WTC11 (cell line): ENCODE measurements around the gene MKI67. TPM values are rescaled to one million over a fixed set of nuclear protein-coding genes. Genes with fewer than 3 reads are reported as not detected.

ENCODE experiments used
- ATAC-seq: fragments of 200-7000 bp; cut with Tn5 transposase; 2 replicates; pipeline ENCODE4 v1.10.0; 2021; ENCODE audit warnings: mild to moderate bottlenecking, moderate library complexity
- CTCF ChIA-PET: fragments of 300-600 bp; sonication (Branson Sonifier 250); formaldehyde crosslinking; loops from one replicate; lab custom pipeline; 2021; ENCODE audit warnings: antibody characterized with exemption; lab: Charles Lee
- POLR2A ChIA-PET: fragments of 350-600 bp; sonication (Branson Sonifier 250); formaldehyde crosslinking; loops from one replicate; lab custom pipeline; 2021; ENCODE audit warnings: antibody characterized with exemption; lab: Charles Lee
- DNase-seq: peaks from one replicate; pipeline ENCODE4 v3.0.0; 2021; ENCODE audit warnings: low spot score
- H3K27ac Mint-ChIP-seq: 2 replicates; pipeline ENCODE4 v1.8.0; 2021; ENCODE audit warnings: mixed read lengths
- H3K27me3 Mint-ChIP-seq: 2 replicates; pipeline ENCODE4 v1.8.0; 2021; ENCODE audit warnings: low read depth, mild to moderate bottlenecking, moderate library complexity, mixed read lengths
- H3K36me3 Mint-ChIP-seq: 2 replicates; pipeline ENCODE4 v1.8.0; 2021; ENCODE audit warnings: mixed read lengths
- H3K4me1 Mint-ChIP-seq: 2 replicates; pipeline ENCODE4 v1.8.0; 2022; ENCODE audit warnings: mixed read lengths
- H3K4me3 Mint-ChIP-seq: 2 replicates; pipeline ENCODE4 v1.8.0; 2021; ENCODE audit warnings: mild to moderate bottlenecking, moderate library complexity, mixed read lengths
- H3K9me3 Mint-ChIP-seq: 2 replicates; pipeline ENCODE4 v1.8.0; 2021; ENCODE audit warnings: mixed read lengths
- ARID4B ChIP-seq: sonication (generic); formaldehyde crosslinking; IDR thresholded peaks from 2 replicates; pipeline ENCODE4 v1.8.0; 2023; ENCODE audit warnings: missing genetic modification reagents, mild to moderate bottlenecking, borderline replicate concordance
- ATF1 ChIP-seq: sonication (generic); formaldehyde crosslinking; IDR thresholded peaks from 2 replicates; pipeline ENCODE4 v1.8.1; 2023; ENCODE audit warnings: mild to moderate bottlenecking, moderate library complexity, missing genetic modification reagents
- CDX4 ChIP-seq: fragments of 250-450 bp; sonication (Bioruptor Pico); IDR thresholded peaks from 2 replicates; pipeline ENCODE4 v1.9.0; 2021; ENCODE audit warnings: moderate library complexity, mild to moderate bottlenecking, inconsistent platforms, borderline replicate concordance
- CREM ChIP-seq: sonication (generic); formaldehyde crosslinking; IDR thresholded peaks from 2 replicates; pipeline ENCODE4 v1.8.1; 2022; ENCODE audit warnings: mild to moderate bottlenecking, missing genetic modification reagents, moderate library complexity
- ETV6 ChIP-seq: sonication (generic); formaldehyde crosslinking; IDR thresholded peaks from 2 replicates; pipeline ENCODE4 v1.8.1; 2022; ENCODE audit warnings: mild to moderate bottlenecking, missing genetic modification reagents
- GRHL2 ChIP-seq: fragments of 250-450 bp; sonication (Bioruptor Pico); IDR thresholded peaks from 2 replicates; pipeline ENCODE4 v1.8.0; 2022; ENCODE audit warnings: mild to moderate bottlenecking, moderate library complexity; ENCODE audit not compliant: insufficient replicate concordance, severe bottlenecking
- HMGA2 ChIP-seq: fragments of 250-450 bp; sonication (Bioruptor Pico); IDR thresholded peaks from 2 replicates; pipeline ENCODE4 v1.4.0; 2021; ENCODE audit warnings: mild to moderate bottlenecking, moderate library complexity
- MAX ChIP-seq: sonication (generic); formaldehyde crosslinking; IDR thresholded peaks from 2 replicates; pipeline ENCODE4 v1.8.0; 2022; ENCODE audit warnings: mild to moderate bottlenecking, missing genetic modification reagents
- NFYB ChIP-seq: sonication (generic); formaldehyde crosslinking; conservative IDR thresholded peaks from 2 replicates; pipeline ENCODE4 v1.8.0; 2022; ENCODE audit warnings: low read depth, missing genetic modification reagents
- OVOL2 ChIP-seq: fragments of 250-450 bp; sonication (Bioruptor Pico); IDR thresholded peaks from 2 replicates; pipeline ENCODE4 v1.9.0; 2021; ENCODE audit warnings: mild to moderate bottlenecking, borderline replicate concordance
- PRRX2 ChIP-seq: fragments of 250-450 bp; sonication (Bioruptor Pico); IDR thresholded peaks from 2 replicates; pipeline ENCODE4 v1.8.0; 2021; ENCODE audit warnings: mild to moderate bottlenecking
- RELA ChIP-seq: sonication (generic); formaldehyde crosslinking; IDR thresholded peaks from 2 replicates; pipeline ENCODE4 v1.8.1; 2022; ENCODE audit warnings: missing genetic modification reagents, mild to moderate bottlenecking, borderline replicate concordance
- TP53 ChIP-seq: sonication (generic); formaldehyde crosslinking; IDR thresholded peaks from 2 replicates; pipeline ENCODE4 v1.8.1; 2023; ENCODE audit warnings: mild to moderate bottlenecking, missing genetic modification reagents
- ZBTB43 ChIP-seq: sonication (generic); formaldehyde crosslinking; IDR thresholded peaks from 2 replicates; pipeline ENCODE4 v1.8.1; 2023; ENCODE audit warnings: mild to moderate bottlenecking, missing genetic modification reagents
- ZNF121 ChIP-seq: sonication (generic); formaldehyde crosslinking; IDR thresholded peaks from 2 replicates; pipeline ENCODE4 v1.8.0; 2023; ENCODE audit warnings: missing genetic modification reagents
- ZNF138 ChIP-seq: sonication (generic); formaldehyde crosslinking; conservative IDR thresholded peaks from 2 replicates; pipeline ENCODE4 v1.8.1; 2022; ENCODE audit warnings: mild to moderate bottlenecking, moderate library complexity, missing genetic modification reagents
- ZNF232 ChIP-seq: sonication (generic); formaldehyde crosslinking; IDR thresholded peaks from 2 replicates; pipeline ENCODE4 v1.8.0; 2022; ENCODE audit warnings: mild to moderate bottlenecking, missing genetic modification reagents
- ZNF416 ChIP-seq: fragments of 250-450 bp; sonication (Bioruptor Pico); IDR thresholded peaks from 2 replicates; pipeline ENCODE4 v1.9.0; 2021; ENCODE audit warnings: mild to moderate bottlenecking, inconsistent platforms
- ZSCAN18 ChIP-seq: fragments of 250-450 bp; sonication (Bioruptor Pico); IDR thresholded peaks from 2 replicates; pipeline ENCODE4 v2.1.2; 2022; ENCODE audit warnings: mild to moderate bottlenecking, moderate library complexity
- total RNA-seq: library from RNA; stranded (reverse); gene quantifications from 3 replicates; pipeline ENCODE4 v1.2.3, GENCODE V29; 2021

MKI67 gene
- total RNA-seq, 1 experiment from 2014 or later: 118 TPM

- ATAC-seq (no peak), DNase-seq (no peak)
- no peaks in the 10 kb centered on the region for H3K9me3 Mint-ChIP-seq
- no peak overlapping the region for H3K4me3 Mint-ChIP-seq
- TF ChIP-seq ZNF232 (CRISPR knock-in tag) (no peak), ZSCAN18 (CRISPR knock-in tag) (no peak), ZNF121 (no peak), NFYB (CRISPR knock-in tag) (no peak), ETV6 (CRISPR knock-in tag) (no peak), RELA (CRISPR knock-in tag) (no peak), CREM (CRISPR knock-in tag) (no peak), ATF1 (CRISPR knock-in tag) (no peak), GRHL2 (CRISPR knock-in tag) (no peak), ARID4B (CRISPR knock-in tag) (no peak), ZNF138 (CRISPR knock-in tag) (no peak), PRRX2 (CRISPR knock-in tag) (no peak), ZBTB43 (CRISPR knock-in tag) (no peak), HMGA2 (no peak), MAX (no peak), OVOL2 (CRISPR knock-in tag) (no peak), ZNF416 (CRISPR knock-in tag) (no peak)
- H3K27me3 Mint-ChIP-seq: no peaks in the 10 kb centered on the region
- H3K4me1 Mint-ChIP-seq: peaks cover 11% of the 10 kb centered on the region
- POLR2A ChIA-PET: no interaction called here
- CTCF ChIA-PET: no interaction called here
- H3K36me3 Mint-ChIP-seq: no peaks in the 10 kb centered on the region
- no peak overlapping the region for H3K27ac Mint-ChIP-seq
Observed at GRCh38 chr10:128130051-128130450, 3.8 kb upstream of the MKI67 start.

GRCh38 chr10:128128582-128128981, 2.4 kb upstream of the MKI67 start:
- ATAC-seq (no peak), DNase-seq (no peak)
- Mint-ChIP-seq H3K27me3 (no peaks in the 10 kb centered on the region), H3K4me1 (peaks cover 26% of the 10 kb centered on the region), H3K36me3 (no peaks in the 10 kb centered on the region; the same call in 1 of the 2 replicates), H3K27ac (no peak overlapping the region), H3K9me3 (no peaks in the 10 kb centered on the region), H3K4me3 (no peak overlapping the region)
- ChIA-PET CTCF (no interaction called here), POLR2A (no interaction called here)
- TF ChIP-seq CDX4 (CRISPR knock-in tag) (no peak), TP53 (no peak)
